LNCAP (cell line): ENCODE data around the gene TXNDC5.

Experiments
- CTCF ChIP-seq: fragments of 450-650 bp; IDR thresholded peaks from 2 replicates; pipeline ENCODE4 v1.5.1; 2017; ENCODE audit warnings: mild to moderate bottlenecking

The TXNDC5 gene

GRCh38 chr6:7868926-7869325 lies 41.7 kb downstream of the TXNDC5 start:
- no peak for TF ChIP-seq CTCF

- TF ChIP-seq CTCF: no peak
These were observed 44.1 kb downstream of the TXNDC5 start for GRCh38 chr6:7866526-7866925.

- no peak for TF ChIP-seq CTCF
These were observed 44.8 kb downstream of the TXNDC5 start for GRCh38 chr6:7865781-7866180.

GRCh38 chr6:7859591-7859990 lies 51.0 kb downstream of the TXNDC5 start:
- no peak for TF ChIP-seq CTCF

- no peak for TF ChIP-seq CTCF
These were observed 58.8 kb downstream of the TXNDC5 start for GRCh38 chr6:7851780-7852179.

- TF ChIP-seq CTCF: no peak
These were observed 62.4 kb downstream of the TXNDC5 start for GRCh38 chr6:7848229-7848628.

- no peak for TF ChIP-seq CTCF
These were observed 63.4 kb downstream of the TXNDC5 start for GRCh38 chr6:7846966-7847818.
